Chondrocyte (in vitro differentiated cells): Measurements from ENCODE around the gene TAS2R16. TPM values are rescaled to one million over a fixed set of nuclear protein-coding genes. Genes with fewer than 3 reads are reported as not detected.

Experiments used
- DNase-seq: peaks from one replicate; pipeline ENCODE4 v3.0.0; 2021; ENCODE audit warnings: mixed read lengths, low spot score
- H3K27ac Mint-ChIP-seq: one replicate; pipeline ENCODE4 v1.8.0; 2021; ENCODE audit warnings: mild to moderate bottlenecking, moderate library complexity, mixed read lengths; ENCODE audit not compliant: unreplicated experiment
- H3K27me3 Mint-ChIP-seq: 2 replicates; pipeline ENCODE4 v1.8.0; 2021; ENCODE audit warnings: low read depth, mixed read lengths
- H3K36me3 Mint-ChIP-seq: 2 replicates; pipeline ENCODE4 v1.8.0; 2021; ENCODE audit warnings: low read depth, mixed read lengths
- H3K4me1 Mint-ChIP-seq: 2 replicates; pipeline ENCODE4 v1.8.0; 2021; ENCODE audit warnings: low read depth, mild to moderate bottlenecking, mixed read lengths
- H3K4me3 Mint-ChIP-seq: one replicate; pipeline ENCODE4 v1.8.0; 2021; ENCODE audit warnings: mild to moderate bottlenecking, moderate library complexity, mixed read lengths; ENCODE audit not compliant: unreplicated experiment
- H3K9me3 Mint-ChIP-seq: 2 replicates; pipeline ENCODE4 v1.8.0; 2021; ENCODE audit warnings: low read depth, mixed read lengths
- CTCF ChIP-seq: fragments of 200-600 bp; sonication (generic); IDR thresholded peaks from 2 replicates; pipeline ENCODE4 v1.5.0; 2021; ENCODE audit warnings: antibody characterized with exemption, mild to moderate bottlenecking, moderate library complexity
- total RNA-seq: library from RNA; stranded (reverse); gene quantifications from 3 replicates; pipeline ENCODE4 v1.2.1, GENCODE V29; 2021

TAS2R16 gene
- total RNA-seq, 1 donor from 2014 or later, result not detected

- Mint-ChIP-seq H3K27ac (no peak overlapping the region), H3K9me3 (peaks cover 31% of the 10 kb centered on the region), H3K4me3 (no peak overlapping the region), H3K4me1 (no peaks in the 10 kb centered on the region), H3K36me3 (no peaks in the 10 kb centered on the region), H3K27me3 (no peaks in the 10 kb centered on the region)
- DNase-seq, result no peak
- TF ChIP-seq CTCF, result no peak
Observed at GRCh38 chr7:123030631-123031030, 35.1 kb upstream of the TAS2R16 start.

GRCh38 chr7:123028339-123028738 is 32.8 kb upstream of the TAS2R16 start:
- no peak for TF ChIP-seq CTCF
- Mint-ChIP-seq H3K9me3 (peaks cover 20% of the 10 kb centered on the region), H3K4me3 (no peak overlapping the region), H3K36me3 (no peaks in the 10 kb centered on the region), H3K27me3 (no peaks in the 10 kb centered on the region), H3K27ac (no peak overlapping the region), H3K4me1 (no peaks in the 10 kb centered on the region)
- no peak for DNase-seq

DNA sequence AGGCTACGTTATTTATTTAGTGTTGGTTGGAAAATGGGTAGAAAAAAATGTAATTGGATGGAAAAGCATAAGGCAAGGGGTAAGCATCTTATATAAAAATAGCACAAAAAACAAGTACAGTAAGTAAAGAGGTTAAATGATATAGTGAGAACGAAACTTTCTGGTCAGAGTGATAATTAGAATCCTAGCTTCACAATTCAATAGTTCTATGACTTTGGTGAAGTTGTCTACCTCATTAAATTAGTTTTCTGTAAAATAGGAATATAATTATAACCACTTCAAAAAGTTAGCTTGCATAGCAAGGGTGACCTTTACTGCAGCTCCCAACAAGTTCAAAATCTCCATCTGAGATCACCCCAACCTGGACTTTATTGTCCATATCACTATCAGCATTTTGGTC is 30.8 kb upstream of the TAS2R16 start:
- TF ChIP-seq CTCF, result no peak
- no peaks in the 10 kb centered on the region for H3K36me3 Mint-ChIP-seq
- peaks cover 2% of the 10 kb centered on the region for H3K27me3 Mint-ChIP-seq
- no peak for DNase-seq
- H3K9me3 Mint-ChIP-seq, result peaks cover 15% of the 10 kb centered on the region
- no peaks in the 10 kb centered on the region for H3K4me1 Mint-ChIP-seq
- H3K4me3 Mint-ChIP-seq, result no peak overlapping the region
- no peak overlapping the region for H3K27ac Mint-ChIP-seq

GRCh38 chr7:123024989-123025758 is 29.7 kb upstream of the TAS2R16 start:
- no peak for DNase-seq
- Mint-ChIP-seq H3K9me3 (peaks cover 10% of the 10 kb centered on the region), H3K4me1 (no peaks in the 10 kb centered on the region), H3K36me3 (no peaks in the 10 kb centered on the region), H3K27me3 (peaks cover 2% of the 10 kb centered on the region), H3K27ac (no peak overlapping the region), H3K4me3 (no peak overlapping the region)
- no peak for TF ChIP-seq CTCF

DNA sequence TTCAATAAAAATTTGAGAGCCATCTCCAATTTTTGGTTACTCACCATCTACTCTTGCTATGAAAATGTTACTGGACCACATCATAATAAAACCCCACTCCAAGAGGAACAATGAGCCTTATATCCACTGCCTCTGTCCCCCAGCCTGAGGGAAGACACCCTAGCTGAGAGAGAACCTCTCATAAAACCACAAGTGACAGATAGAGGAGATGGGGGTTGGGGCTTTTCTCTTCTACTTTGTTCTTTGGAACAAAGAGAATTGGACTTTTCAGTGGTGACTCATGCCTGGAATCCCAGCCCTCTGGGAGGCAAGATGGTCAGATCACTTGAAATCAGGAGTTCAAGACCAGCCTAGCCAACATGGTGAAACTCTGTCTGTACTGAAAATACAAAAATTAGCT is 27.6 kb upstream of the TAS2R16 start:
- H3K4me3 Mint-ChIP-seq, result no peak overlapping the region
- DNase-seq, result no peak
- H3K27me3 Mint-ChIP-seq, result peaks cover 3% of the 10 kb centered on the region
- TF ChIP-seq CTCF, result no peak
- H3K36me3 Mint-ChIP-seq, result no peaks in the 10 kb centered on the region
- no peak overlapping the region for H3K27ac Mint-ChIP-seq
- peaks cover 19% of the 10 kb centered on the region for H3K9me3 Mint-ChIP-seq
- no peaks in the 10 kb centered on the region for H3K4me1 Mint-ChIP-seq
